Activated CD4-positive, CD25-positive, alpha-beta regulatory T cell (primary cell): Measurements from ENCODE around the gene LY6G5C.

Source experiments
- DNase-seq, 4 experiments: peaks; one replicate each; lab custom pipeline; 2025; lab: John Stamatoyannopoulos, UW

Gene LY6G5C

GRCh38 chr6:31691078-31691463 is 10.2 kb upstream of the LY6G5C start:
- DNase-seq: no peak

GRCh38 chr6:31690231-31691077 is 9.6 kb upstream of the LY6G5C start:
- no peak for DNase-seq

- DNase-seq: no peak
Observed at GRCh38 chr6:31689249-31690110, 8.6 kb upstream of the LY6G5C start.

- DNase-seq: no peak
Observed at GRCh38 chr6:31687860-31688693, 7.2 kb upstream of the LY6G5C start.

- DNase-seq: no peak
Observed at GRCh38 chr6:31687321-31687720, 6.5 kb upstream of the LY6G5C start.

GRCh38 chr6:31686483-31686882 is 5.6 kb upstream of the LY6G5C start:
- DNase-seq: no peak

- DNase-seq: no peak
Observed at GRCh38 chr6:31683591-31683990, 2.7 kb upstream of the LY6G5C start.

GRCh38 chr6:31681135-31681671 is 336 bp upstream of the LY6G5C start:
- peak in 1 of 4 experiments; percentile 19 for DNase-seq

- DNase-seq: no peak
Observed at GRCh38 chr6:31677955-31678354, 2.9 kb downstream of the LY6G5C start.

GRCh38 chr6:31676904-31677303 is 4.0 kb downstream of the LY6G5C start:
- no peak for DNase-seq

- DNase-seq: no peak
Observed at GRCh38 chr6:31676322-31676903, 4.5 kb downstream of the LY6G5C start.

GRCh38 chr6:31669676-31670075 is 11.2 kb downstream of the LY6G5C start, which contains the start of gene LY6G5B:
Gene LY6G5B (plus strand): TSS chr6:31669976. CDS start chr6:31670951, 975 bp downstream.
- DNase-seq: no peak

GRCh38 chr6:31666337-31666965 is 14.4 kb downstream of the LY6G5C start:
- DNase-seq: no peak

- peak; percentile 92 to 98 (median 96) for DNase-seq
Observed at GRCh38 chr6:31665501-31666336, 15.1 kb downstream of the LY6G5C start, which contains the start of gene CSNK2B. Gene CSNK2B (plus strand): TSS chr6:31666080. CDS start chr6:31666832, 752 bp downstream.

GRCh38 chr6:31664790-31665500 is 15.9 kb downstream of the LY6G5C start, which contains the start of gene GPANK1:
Gene GPANK1 (minus strand): TSS chr6:31664997. CDS start chr6:31664478, 519 bp downstream.
- DNase-seq: peak; percentile 56 to 76 (median 72)

GRCh38 chr6:31663961-31664789 is 16.7 kb downstream of the LY6G5C start:
- no peak for DNase-seq

GRCh38 chr6:31663126-31663960 is 17.5 kb downstream of the LY6G5C start:
- DNase-seq: no peak
